Activated T-cell treated with anti-CD3 and anti-CD28 coated beads for 24 hours (primary cell): ENCODE data around the gene LARP6.

Experiments
- DNase-seq: peaks from one replicate; pipeline ENCODE4 v3.0.0-alpha.2; 2020; ENCODE audit warnings: low read depth

LARP6 gene

GRCh38 chr15:70794596-70795310, 59.2 kb downstream of the LARP6 start:
- no peak for DNase-seq

DNA sequence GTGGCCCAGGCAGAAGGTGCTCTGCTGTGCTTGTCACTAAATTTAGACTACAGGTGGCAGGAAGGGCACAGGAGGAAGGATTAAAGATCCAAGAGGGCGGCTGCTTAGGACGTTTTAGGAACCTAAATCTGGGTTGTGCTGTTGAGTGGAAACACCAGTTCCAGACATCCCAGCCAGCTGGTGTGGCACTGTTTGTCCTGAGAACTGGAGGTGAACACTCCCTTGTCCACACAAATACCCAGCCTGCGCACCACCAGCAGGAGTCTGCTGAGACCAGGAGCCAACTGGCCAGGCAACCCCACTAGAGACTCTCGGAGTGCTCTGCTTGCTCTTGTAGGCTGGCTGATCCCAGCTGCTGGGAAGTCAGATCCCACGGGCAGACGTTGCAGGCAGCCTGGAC, 60.3 kb downstream of the LARP6 start:
- DNase-seq: no peak

DNA sequence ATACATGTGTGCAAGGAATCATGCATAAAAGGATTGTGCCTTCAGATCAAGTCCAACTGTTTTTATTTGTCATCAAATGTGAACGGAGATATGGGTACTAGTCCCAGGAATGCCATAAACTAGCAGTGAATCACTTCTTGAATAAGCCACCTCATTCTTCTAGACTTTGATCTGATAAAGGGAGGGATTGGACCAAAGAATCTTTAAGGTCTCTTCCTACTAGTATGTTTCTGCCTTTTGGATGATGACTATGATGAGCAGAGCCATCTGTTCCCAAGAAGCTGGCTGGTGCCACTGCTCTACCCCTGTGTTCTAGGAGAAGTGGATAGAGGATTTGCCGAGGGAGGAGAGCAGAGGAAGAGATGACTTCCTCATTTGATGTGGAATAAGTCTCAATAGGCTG, 61.8 kb downstream of the LARP6 start:
- DNase-seq: no peak

- no peak for DNase-seq
Observed at GRCh38 chr15:70791259-70791658, 62.7 kb downstream of the LARP6 start.

- no peak for DNase-seq
Observed at GRCh38 chr15:70789213-70789612, 64.7 kb downstream of the LARP6 start.

- DNase-seq: no peak
Observed at GRCh38 chr15:70788114-70789049, 65.6 kb downstream of the LARP6 start.

- DNase-seq: no peak
Observed at GRCh38 chr15:70786996-70787395, 67.0 kb downstream of the LARP6 start.

DNA sequence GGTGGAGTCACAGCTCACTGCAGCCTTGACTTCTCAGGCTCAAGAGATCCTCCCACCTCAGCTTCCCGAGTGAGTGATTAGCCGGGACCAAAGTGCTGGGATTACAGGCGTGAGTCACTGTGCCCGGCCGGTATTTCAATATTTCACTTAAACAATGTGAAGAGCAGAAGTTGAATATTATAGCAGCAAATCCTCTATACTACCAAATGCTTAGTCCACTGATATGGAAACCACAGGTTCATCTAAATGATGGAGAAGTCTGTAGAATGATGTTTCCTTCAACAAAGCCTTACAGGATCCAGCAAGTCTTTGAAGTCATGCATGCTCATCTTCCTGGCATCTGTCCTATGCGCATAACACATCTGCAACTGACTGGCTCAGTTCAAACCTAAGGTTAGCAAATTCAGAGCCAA, 70.3 kb downstream of the LARP6 start:
- DNase-seq: no peak

- no peak for DNase-seq
Observed at GRCh38 chr15:70783041-70783440, 70.9 kb downstream of the LARP6 start.

- DNase-seq: no peak
Observed at GRCh38 chr15:70781236-70781635, 72.7 kb downstream of the LARP6 start.
